Measurements from ENCODE around the gene RAB37. TPM values are rescaled to one million over a fixed set of nuclear protein-coding genes. Genes with fewer than 3 reads are reported as not detected.

RAB37 gene
- total RNA-seq, 1 donor from 2014 or later = 0.32 TPM

GRCh38 chr17:74695629-74696028 lies 41.4 kb upstream of the RAB37 start:
- TF ChIP-seq CTCF (IDR thresholded peaks at IDR 0.05) = no peak
- H3K4me1 ChIP-seq = no peaks in the 10 kb centered on the region
- intact Hi-C loops (cut with DNase I) = no loop called here

GRCh38 chr17:74697515-74697914 lies 39.5 kb upstream of the RAB37 start:
- intact Hi-C loops (cut with DNase I) = no loop called here
- no peaks in the 10 kb centered on the region for H3K27me3 ChIP-seq
- H3K4me1 ChIP-seq = no peaks in the 10 kb centered on the region
- H3K36me3 ChIP-seq = no peaks in the 10 kb centered on the region
- H3K9me3 ChIP-seq = no peaks in the 10 kb centered on the region
- no peak for TF ChIP-seq CTCF (IDR thresholded peaks at IDR 0.05)
- no peak for DNase-seq (ENCODE audit: low spot score in 2 of 2)
- H3K4me3 ChIP-seq = no peak overlapping the region
- H3K27ac ChIP-seq = no peak overlapping the region

More at GRCh38 chr17:74695629-74696028, 41.4 kb upstream of the RAB37 start:
- H3K27me3 ChIP-seq = no peaks in the 10 kb centered on the region
- H3K4me3 ChIP-seq = no peak overlapping the region
- DNase-seq (ENCODE audit: low spot score in 2 of 2) = no peak
- H3K36me3 ChIP-seq = no peaks in the 10 kb centered on the region
- H3K27ac ChIP-seq = no peak overlapping the region
- H3K9me3 ChIP-seq = no peaks in the 10 kb centered on the region

- Histone ChIP-seq H3K36me3 (no peaks in the 10 kb centered on the region), H3K4me1 (no peaks in the 10 kb centered on the region), H3K27me3 (no peaks in the 10 kb centered on the region), H3K4me3 (no peak overlapping the region), H3K27ac (no peak overlapping the region), H3K9me3 (no peaks in the 10 kb centered on the region)
- no peak for DNase-seq (ENCODE audit: low spot score in 2 of 2)
- intact Hi-C loops (cut with DNase I) = no loop called here
- no peak for TF ChIP-seq CTCF (IDR thresholded peaks at IDR 0.05)
These were observed 39.0 kb upstream of the RAB37 start for GRCh38 chr17:74698069-74698468.

- TF ChIP-seq CTCF (IDR thresholded peaks at IDR 0.05) = no peak
- H3K4me1 ChIP-seq = no peaks in the 10 kb centered on the region
- no peaks in the 10 kb centered on the region for H3K9me3 ChIP-seq
- H3K27ac ChIP-seq = no peak overlapping the region
- DNase-seq (ENCODE audit: low spot score in 2 of 2) = no peak
- no peaks in the 10 kb centered on the region for H3K36me3 ChIP-seq
- no peak overlapping the region for H3K4me3 ChIP-seq
- intact Hi-C loops (cut with DNase I) = no loop called here
- H3K27me3 ChIP-seq = no peaks in the 10 kb centered on the region
These were observed 37.8 kb upstream of the RAB37 start for GRCh38 chr17:74699236-74699635.

- TF ChIP-seq CTCF (IDR thresholded peaks at IDR 0.05) = no peak
- intact Hi-C loops (cut with DNase I) = no loop called here
- no peak overlapping the region for H3K4me3 ChIP-seq
These were observed 34.8 kb upstream of the RAB37 start for GRCh38 chr17:74702116-74702871.

More at GRCh38 chr17:74702116-74702871, 34.8 kb upstream of the RAB37 start:
- Histone ChIP-seq H3K27me3 (no peaks in the 10 kb centered on the region), H3K27ac (no peak overlapping the region), H3K36me3 (no peaks in the 10 kb centered on the region), H3K9me3 (no peaks in the 10 kb centered on the region), H3K4me1 (no peaks in the 10 kb centered on the region)
- DNase-seq (ENCODE audit: low spot score in 2 of 2) = no peak

Measured in ascending aorta (tissue), 2 donors.